OCI-LY7 (cell line): Measurements from ENCODE around the gene LRP1B. TPM values are rescaled to one million over a fixed set of nuclear protein-coding genes. Genes with fewer than 3 reads are reported as not detected.
"Not testable (repeated sequence)": the region's sequence is repeated elsewhere in the genome, so short reads cannot be mapped to it uniquely, and the experiment has no call there.

Experiments used
- BruUV-seq: library from RNA; stranded (reverse); fragments of 400-500 nt; replicated peaks from 2 replicates; lab custom pipeline; 2021; lab: Mats Ljungman, UMichigan
- CTCF ChIA-PET: fragments of 300-600 bp; sonication (Branson Sonifier 250); formaldehyde crosslinking; loops from one replicate; lab custom pipeline; 2022; ENCODE audit warnings: antibody characterized with exemption; ENCODE audit not compliant: unreplicated experiment; lab: Charles Lee
- POLR2A ChIA-PET: fragments of 300-600 bp; sonication (Branson Sonifier 250); formaldehyde crosslinking; loops from one replicate; lab custom pipeline; 2022; ENCODE audit warnings: antibody characterized with exemption; lab: Charles Lee
- DNase-seq: peaks from one replicate; pipeline ENCODE4 v3.0.0-alpha.2; 2015; ENCODE audit warnings: low spot score
- H2AFZ ChIP-seq: fragments of 200-600 bp; sonication (generic), shearing (Covaris generic); 2 replicates; pipeline ENCODE4 v1.6.1; 2014; ENCODE audit warnings: mild to moderate bottlenecking, antibody characterized with exemption, low read length, moderate library complexity
- H3K27ac ChIP-seq: fragments of 200-600 bp; sonication (generic); 2 replicates; pipeline ENCODE4 v1.5.1; 2014; ENCODE audit warnings: mixed run types, low read depth, mild to moderate bottlenecking, moderate library complexity, low read length, inconsistent platforms; ENCODE audit not compliant: poor library complexity, severe bottlenecking
- H3K36me3 ChIP-seq: fragments of 200-600 bp; sonication (generic); 2 replicates; pipeline ENCODE4 v1.6.1; 2014; ENCODE audit warnings: mild to moderate bottlenecking, antibody characterized with exemption, low read length, moderate library complexity, mixed read lengths; ENCODE audit not compliant: insufficient read depth
- H3K4me1 ChIP-seq: fragments of 200-600 bp; sonication (generic); 2 replicates; pipeline ENCODE4 v1.5.1; 2014; ENCODE audit warnings: mild to moderate bottlenecking, low read length; ENCODE audit not compliant: insufficient read depth, poor library complexity, severe bottlenecking
- H3K4me2 ChIP-seq: fragments of 200-600 bp; sonication (generic); 2 replicates; pipeline ENCODE4 v1.6.1; 2014; ENCODE audit warnings: mild to moderate bottlenecking, low read length
- H3K4me3 ChIP-seq: fragments of 200-600 bp; sonication (generic); 2 replicates; pipeline ENCODE4 v1.5.1; 2014; ENCODE audit warnings: mild to moderate bottlenecking, low read depth, low read length; ENCODE audit not compliant: poor library complexity, severe bottlenecking
- H3K79me2 ChIP-seq: fragments of 200-600 bp; sonication (generic); 2 replicates; pipeline ENCODE4 v1.6.1; 2016; ENCODE audit warnings: low read depth, mild to moderate bottlenecking, low read length, moderate library complexity, mixed read lengths; ENCODE audit not compliant: insufficient read depth
- H3K9me2 ChIP-seq: fragments of 200-600 bp; sonication (generic); 2 replicates; pipeline ENCODE4 v1.6.1; 2016; ENCODE audit warnings: mild to moderate bottlenecking, low read length, mixed read lengths; ENCODE audit not compliant: insufficient read depth
- H3K9me3 ChIP-seq: fragments of 200-600 bp; sonication (generic); 2 replicates; pipeline ENCODE4 v1.6.1; 2014; ENCODE audit warnings: mild to moderate bottlenecking, mixed run types, low read length, mixed read lengths
- H4K20me1 ChIP-seq: fragments of 200-600 bp; sonication (generic); 2 replicates; pipeline ENCODE4 v1.6.1; 2014; ENCODE audit warnings: mild to moderate bottlenecking, antibody characterized with exemption, low read length, moderate library complexity, mixed read lengths; ENCODE audit not compliant: insufficient read depth
- EZH2phosphoT487 ChIP-seq: fragments of 200-600 bp; sonication (generic); IDR thresholded peaks from 2 replicates; pipeline ENCODE4 v1.6.1; 2018; ENCODE audit warnings: low read depth, borderline replicate concordance, mild to moderate bottlenecking, mixed run types, antibody characterized with exemption, low read length, moderate library complexity, mixed read lengths
- intact Hi-C: fragments of 100-400 bp; cut with micrococcal nuclease; formaldehyde crosslinking; loops from one replicate; pipeline ENCODE4 v1.10.0; 2022; ENCODE audit not compliant: unreplicated experiment
- total RNA-seq, 2 experiments: library from RNA; depleted of rRNA in 1 of 2; stranded (reverse); fragments of >200 nt in 1 of 2; shearing (Covaris generic) in 1 of 2; gene quantifications; 2 replicates each; pipeline ENCODE4 v1.2.3, GENCODE V29; 2014 to 2022
- TF ChIP-seq, protein P1 (sequence below): fragments of 200-600 bp; sonication (generic); conservative IDR thresholded peaks from 2 replicates; pipeline ENCODE4 v1.5.1; 2014; ENCODE audit warnings: mild to moderate bottlenecking, antibody characterized with exemption, low read length, moderate library complexity, mixed read lengths

LRP1B gene
- total RNA-seq, 2 experiments from 2014 or later = not detected

DNA sequence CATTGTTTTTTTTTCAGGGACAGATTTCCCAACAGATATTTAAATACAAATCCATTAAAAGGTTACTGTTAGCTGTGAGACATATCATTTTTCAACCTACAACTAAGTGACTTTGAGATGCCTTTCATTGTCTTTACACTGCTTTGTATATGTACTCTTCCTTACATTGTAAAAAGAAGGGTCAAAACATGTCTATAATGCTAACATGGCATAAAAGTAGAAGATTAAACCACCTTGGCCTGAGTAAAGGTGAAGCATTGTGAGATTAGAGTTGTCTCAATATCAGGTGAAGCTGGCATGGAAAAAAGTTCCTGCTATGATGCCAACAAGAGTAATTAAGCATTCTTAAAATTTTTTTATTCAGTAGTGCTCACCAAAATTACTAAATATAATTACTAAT, 1842.1 kb downstream of the LRP1B start:
- H3K36me3 ChIP-seq = no peaks in the 10 kb centered on the region
- H2AFZ ChIP-seq = no peak overlapping the region
- intact Hi-C loops = no loop called here
- no peak for TF ChIP-seq EZH2phosphoT487
- TF ChIP-seq, protein P1, sequence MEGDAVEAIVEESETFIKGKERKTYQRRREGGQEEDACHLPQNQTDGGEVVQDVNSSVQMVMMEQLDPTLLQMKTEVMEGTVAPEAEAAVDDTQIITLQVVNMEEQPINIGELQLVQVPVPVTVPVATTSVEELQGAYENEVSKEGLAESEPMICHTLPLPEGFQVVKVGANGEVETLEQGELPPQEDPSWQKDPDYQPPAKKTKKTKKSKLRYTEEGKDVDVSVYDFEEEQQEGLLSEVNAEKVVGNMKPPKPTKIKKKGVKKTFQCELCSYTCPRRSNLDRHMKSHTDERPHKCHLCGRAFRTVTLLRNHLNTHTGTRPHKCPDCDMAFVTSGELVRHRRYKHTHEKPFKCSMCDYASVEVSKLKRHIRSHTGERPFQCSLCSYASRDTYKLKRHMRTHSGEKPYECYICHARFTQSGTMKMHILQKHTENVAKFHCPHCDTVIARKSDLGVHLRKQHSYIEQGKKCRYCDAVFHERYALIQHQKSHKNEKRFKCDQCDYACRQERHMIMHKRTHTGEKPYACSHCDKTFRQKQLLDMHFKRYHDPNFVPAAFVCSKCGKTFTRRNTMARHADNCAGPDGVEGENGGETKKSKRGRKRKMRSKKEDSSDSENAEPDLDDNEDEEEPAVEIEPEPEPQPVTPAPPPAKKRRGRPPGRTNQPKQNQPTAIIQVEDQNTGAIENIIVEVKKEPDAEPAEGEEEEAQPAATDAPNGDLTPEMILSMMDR = no peak
- no peak overlapping the region for H3K27ac ChIP-seq
- CTCF ChIA-PET = no interaction called here
- H3K79me2 ChIP-seq = no peaks in the 10 kb centered on the region
- no peaks in the 10 kb centered on the region for H3K4me1 ChIP-seq
- POLR2A ChIA-PET = no interaction called here
- no peaks in the 10 kb centered on the region for H3K9me2 ChIP-seq
- no peaks in the 10 kb centered on the region for H3K9me3 ChIP-seq
- DNase-seq = no peak
- H4K20me1 ChIP-seq = no peaks in the 10 kb centered on the region
- H3K4me3 ChIP-seq = no peak overlapping the region
- H3K4me2 ChIP-seq = no peak overlapping the region
- no TSS peak for BruUV-seq

DNA sequence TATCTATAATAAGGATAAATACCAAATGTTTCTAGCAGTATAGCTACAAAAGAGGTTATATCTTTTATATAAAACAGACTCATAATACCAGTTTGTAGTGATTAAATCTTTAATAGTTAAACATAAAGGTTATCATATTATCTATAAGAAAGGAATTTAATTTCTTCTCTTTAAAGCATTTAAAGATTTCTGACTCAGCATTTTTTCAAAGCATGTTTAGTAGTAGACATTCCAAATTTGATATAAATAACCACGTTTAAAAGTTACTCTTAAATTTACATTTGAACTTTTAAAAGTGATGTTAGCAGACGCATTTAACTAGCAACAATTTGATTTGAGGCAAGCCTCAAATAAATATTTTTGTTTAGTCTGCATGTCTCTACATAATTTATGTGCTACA, 1842.6 kb downstream of the LRP1B start:
- Histone ChIP-seq H3K4me2 (no peak overlapping the region), H3K4me3 (no peak overlapping the region), H3K79me2 (no peaks in the 10 kb centered on the region), H2AFZ (no peak overlapping the region), H3K9me3 (no peaks in the 10 kb centered on the region), H3K27ac (no peak overlapping the region), H4K20me1 (no peaks in the 10 kb centered on the region), H3K36me3 (no peaks in the 10 kb centered on the region), H3K9me2 (no peaks in the 10 kb centered on the region), H3K4me1 (no peaks in the 10 kb centered on the region)
- ChIA-PET CTCF (no interaction called here), POLR2A (no interaction called here)
- intact Hi-C loops = no loop called here
- TF ChIP-seq EZH2phosphoT487 = no peak
- TF ChIP-seq, protein P1 = no peak
- DNase-seq = no peak
- no TSS peak for BruUV-seq

DNA sequence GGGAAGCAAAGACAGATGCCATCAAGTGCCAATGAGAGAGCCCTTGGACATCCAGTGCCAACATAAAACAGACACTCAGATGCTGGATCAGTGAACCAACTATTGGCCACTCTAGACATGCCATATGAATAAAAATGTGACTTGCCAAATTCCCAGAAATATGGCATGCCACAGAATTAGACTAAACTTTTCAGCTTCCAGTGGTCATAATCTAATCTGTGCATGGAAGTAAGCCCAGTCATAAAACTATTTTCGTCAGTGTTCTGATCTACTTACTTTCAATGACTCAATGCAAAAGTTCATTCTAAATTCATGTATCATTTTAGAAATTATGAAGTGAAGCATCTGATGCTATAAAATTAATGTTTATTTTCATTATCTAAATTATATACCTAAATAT, 1844.4 kb downstream of the LRP1B start:
- POLR2A ChIA-PET = no interaction called here
- CTCF ChIA-PET = no interaction called here

DNA sequence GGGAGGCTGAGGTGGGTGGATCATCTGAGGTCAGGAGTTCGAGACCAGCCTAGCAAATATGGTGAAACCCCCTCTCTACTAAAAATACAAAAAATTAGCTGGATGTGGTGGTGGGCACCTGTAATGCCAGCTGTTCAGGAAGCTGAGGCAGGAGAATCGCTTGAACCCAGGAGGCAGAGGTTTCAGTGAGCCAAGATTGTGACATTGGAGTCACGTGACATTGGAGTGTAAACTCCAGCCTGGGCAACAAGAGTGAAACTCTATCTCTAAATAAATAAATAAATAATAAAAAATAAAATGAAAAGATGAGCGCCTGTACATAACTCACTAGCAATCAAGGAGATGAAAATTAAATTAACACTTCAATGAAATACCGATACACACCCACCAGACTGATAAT, 1853.5 kb downstream of the LRP1B start:
- CTCF ChIA-PET, H3K9me3 ChIP-seq, POLR2A ChIA-PET, H2AFZ ChIP-seq, H3K9me2 ChIP-seq, H3K4me3 ChIP-seq, H3K4me1 ChIP-seq, BruUV-seq, H3K27ac ChIP-seq, H4K20me1 ChIP-seq, intact Hi-C loops, H3K79me2 ChIP-seq, H3K4me2 ChIP-seq, DNase-seq, H3K36me3 ChIP-seq: not testable (repeated sequence)

More for the DNA sequence above, 1844.4 kb downstream of the LRP1B start:
- no peak overlapping the region for H3K27ac ChIP-seq
- no peaks in the 10 kb centered on the region for H3K9me2 ChIP-seq
- no peak overlapping the region for H3K4me2 ChIP-seq
- H3K36me3 ChIP-seq = no peaks in the 10 kb centered on the region
- DNase-seq = no peak
- H2AFZ ChIP-seq = no peak overlapping the region
- no TSS peak for BruUV-seq
- H3K79me2 ChIP-seq = no peaks in the 10 kb centered on the region
- TF ChIP-seq, protein P1 = no peak
- no peak for TF ChIP-seq EZH2phosphoT487
- intact Hi-C loops = no loop called here
- no peak overlapping the region for H3K4me3 ChIP-seq
- no peaks in the 10 kb centered on the region for H4K20me1 ChIP-seq
- no peaks in the 10 kb centered on the region for H3K9me3 ChIP-seq
- no peaks in the 10 kb centered on the region for H3K4me1 ChIP-seq
